LNCaP clone FGC (cell line): ENCODE results near the gene WNT8B.

Source experiments
- DNase-seq: peaks from one replicate; pipeline ENCODE4 v3.0.0-alpha.2; 2011; ENCODE audit warnings: low read depth
- H3K4me3 ChIP-seq: 2 replicates; pipeline ENCODE4 v1.5.1; 2011; ENCODE audit warnings: mild to moderate bottlenecking, low read depth, low read length, control low read depth
- TF ChIP-seq, protein P1 (sequence below): IDR thresholded peaks from 2 replicates; pipeline ENCODE4 v1.5.1; 2012; ENCODE audit warnings: mild to moderate bottlenecking; ENCODE audit not compliant: control insufficient read depth, insufficient read depth; ENCODE audit errors: extremely low read depth

WNT8B gene

DNA sequence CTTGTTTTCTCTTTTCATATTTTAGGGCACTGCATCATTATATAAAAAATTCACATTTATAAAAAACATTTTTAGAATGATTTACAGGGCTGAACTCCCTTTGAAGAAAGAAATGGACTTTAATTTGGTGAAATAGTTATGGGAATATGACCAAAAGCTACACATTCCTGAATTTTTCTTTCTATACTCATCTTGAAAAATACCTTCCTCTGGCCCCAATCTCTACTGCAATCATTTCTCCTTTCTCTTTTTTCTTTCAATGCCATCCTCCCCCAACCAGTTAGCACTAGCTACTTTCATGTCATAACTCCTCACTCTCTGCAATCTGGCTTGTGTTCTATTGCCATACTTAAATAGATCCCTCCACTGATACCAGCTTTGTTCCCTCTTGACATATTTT, 6.2 kb downstream of the WNT8B start:
- DNase-seq: no peak
- TF ChIP-seq, protein P1, sequence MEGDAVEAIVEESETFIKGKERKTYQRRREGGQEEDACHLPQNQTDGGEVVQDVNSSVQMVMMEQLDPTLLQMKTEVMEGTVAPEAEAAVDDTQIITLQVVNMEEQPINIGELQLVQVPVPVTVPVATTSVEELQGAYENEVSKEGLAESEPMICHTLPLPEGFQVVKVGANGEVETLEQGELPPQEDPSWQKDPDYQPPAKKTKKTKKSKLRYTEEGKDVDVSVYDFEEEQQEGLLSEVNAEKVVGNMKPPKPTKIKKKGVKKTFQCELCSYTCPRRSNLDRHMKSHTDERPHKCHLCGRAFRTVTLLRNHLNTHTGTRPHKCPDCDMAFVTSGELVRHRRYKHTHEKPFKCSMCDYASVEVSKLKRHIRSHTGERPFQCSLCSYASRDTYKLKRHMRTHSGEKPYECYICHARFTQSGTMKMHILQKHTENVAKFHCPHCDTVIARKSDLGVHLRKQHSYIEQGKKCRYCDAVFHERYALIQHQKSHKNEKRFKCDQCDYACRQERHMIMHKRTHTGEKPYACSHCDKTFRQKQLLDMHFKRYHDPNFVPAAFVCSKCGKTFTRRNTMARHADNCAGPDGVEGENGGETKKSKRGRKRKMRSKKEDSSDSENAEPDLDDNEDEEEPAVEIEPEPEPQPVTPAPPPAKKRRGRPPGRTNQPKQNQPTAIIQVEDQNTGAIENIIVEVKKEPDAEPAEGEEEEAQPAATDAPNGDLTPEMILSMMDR: no peak

GRCh38 chr10:100469756-100470155, 6.9 kb downstream of the WNT8B start:
- TF ChIP-seq, protein P1: no peak
- H3K4me3 ChIP-seq: no peak overlapping the region
- DNase-seq: no peak

More for the DNA sequence above, 6.2 kb downstream of the WNT8B start:
- no peak overlapping the region for H3K4me3 ChIP-seq

DNA sequence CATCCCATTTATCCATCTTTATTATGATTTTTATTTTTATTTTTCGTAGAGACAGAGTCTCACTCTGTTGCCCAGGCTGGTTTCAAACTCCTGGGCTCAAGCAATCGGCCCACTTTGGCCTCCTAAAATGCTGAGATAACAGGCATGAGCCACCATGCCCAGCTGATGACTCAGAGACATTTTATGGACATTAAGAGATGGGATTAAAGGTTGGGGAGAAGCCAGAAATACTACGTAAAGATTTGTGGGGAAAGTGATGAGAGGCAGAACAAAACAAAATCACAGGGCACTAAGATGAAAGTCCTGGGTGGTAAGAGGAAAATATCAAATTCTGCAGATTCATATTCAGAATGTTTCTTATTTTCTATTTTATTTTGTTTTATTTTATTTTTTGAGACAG, 7.6 kb downstream of the WNT8B start:
- no peak for DNase-seq
- TF ChIP-seq, protein P1: no peak
- H3K4me3 ChIP-seq: no peak overlapping the region

GRCh38 chr10:100477970-100478369, 15.2 kb downstream of the WNT8B start:
- no peak overlapping the region for H3K4me3 ChIP-seq
- no peak for DNase-seq
- TF ChIP-seq, protein P1: no peak

- H3K4me3 ChIP-seq: no peak overlapping the region
- TF ChIP-seq, protein P1: no peak
- DNase-seq: no peak
These were observed 16.2 kb downstream of the WNT8B start for GRCh38 chr10:100479037-100479436.

- no peak for DNase-seq
- TF ChIP-seq, protein P1: no peak
- H3K4me3 ChIP-seq: no peak overlapping the region
These were observed 17.2 kb downstream of the WNT8B start for GRCh38 chr10:100480002-100480401.

DNA sequence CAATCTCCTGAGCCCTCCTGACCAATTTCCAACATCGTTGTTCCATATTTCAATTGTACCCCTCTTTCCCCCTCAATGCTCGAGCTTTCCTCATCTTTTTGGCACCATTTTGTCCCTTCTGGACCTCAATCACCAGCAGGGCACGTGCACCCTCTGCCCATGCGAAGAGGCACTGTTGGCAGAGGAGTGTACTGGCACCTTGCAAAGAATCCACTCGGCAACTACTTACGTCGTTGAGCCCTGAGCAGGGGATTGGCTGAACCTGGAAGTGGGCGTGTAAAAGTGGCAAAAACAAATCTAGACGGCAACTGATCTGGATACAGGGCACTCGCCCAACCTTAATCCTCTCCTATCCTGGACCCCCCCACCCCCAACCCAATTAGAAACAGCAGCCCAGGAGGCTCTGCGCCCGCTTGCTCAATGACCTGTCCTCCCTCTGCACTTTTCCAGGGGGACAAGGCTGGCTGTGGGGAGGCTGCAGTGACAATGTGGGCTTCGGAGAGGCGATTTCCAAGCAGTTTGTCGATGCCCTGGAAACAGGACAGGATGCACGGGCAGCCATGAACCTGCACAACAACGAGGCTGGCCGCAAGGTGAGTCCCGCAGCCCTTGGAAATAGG, 18.8 kb downstream of the WNT8B start:
- DNase-seq: peak; percentile 47
- TF ChIP-seq, protein P1: no peak
- peak overlapping the region; percentile 44 for H3K4me3 ChIP-seq
